NK-92 treated with Interleukin-12 subunit alpha and Interleukin-12 subunit beta, amount 100 ng/mL, for 24 hours (cell line): ENCODE measurements around the gene MCTP1.

Experiments used
- DNase-seq: peaks from one replicate; lab custom pipeline; 2025; lab: John Stamatoyannopoulos, UW

Gene MCTP1

GRCh38 chr5:94759022-94759421 is 525.9 kb downstream of the MCTP1 start:
- no peak for DNase-seq

GRCh38 chr5:94754824-94755223 is 530.1 kb downstream of the MCTP1 start:
- no peak for DNase-seq

GRCh38 chr5:94751460-94751859 is 533.4 kb downstream of the MCTP1 start:
- DNase-seq = no peak

DNA sequence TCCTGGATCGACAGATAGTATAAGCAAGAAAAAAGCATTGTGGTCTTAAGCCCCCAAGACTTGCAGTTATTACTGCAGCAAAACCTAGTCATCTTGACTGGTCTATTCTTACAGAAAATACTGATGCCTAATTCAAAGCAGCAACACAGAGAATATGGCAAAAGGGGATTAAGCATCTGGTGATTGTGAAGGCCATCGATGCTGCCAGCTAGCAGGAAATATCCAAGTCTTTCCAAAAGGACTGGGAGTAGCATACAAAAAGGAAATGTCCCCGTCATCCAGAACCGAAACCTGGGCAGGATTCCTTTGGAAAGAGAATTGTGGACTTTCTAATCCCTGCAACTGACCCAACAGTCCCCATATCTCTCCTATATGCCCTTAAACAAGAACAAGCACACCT is 534.2 kb downstream of the MCTP1 start:
- DNase-seq = no peak

DNA sequence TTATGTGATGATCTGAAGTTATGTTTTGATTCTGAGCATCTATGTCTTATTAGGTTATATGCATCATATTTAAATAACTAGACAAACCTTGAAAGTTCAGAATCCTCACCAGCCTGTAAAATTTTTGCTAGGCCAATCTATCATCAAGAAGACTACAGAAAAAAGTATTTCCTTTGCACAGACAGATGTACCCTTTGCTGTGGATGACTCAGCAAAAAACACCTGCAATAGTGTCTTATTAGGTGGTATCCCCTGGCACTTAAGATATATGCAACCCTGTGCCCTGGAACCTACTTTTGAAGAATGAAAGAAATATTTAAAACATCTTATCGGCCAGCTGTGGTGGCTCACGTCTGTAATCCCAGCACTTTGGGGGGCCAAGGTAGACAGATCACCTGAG is 535.9 kb downstream of the MCTP1 start:
- no peak for DNase-seq

DNA sequence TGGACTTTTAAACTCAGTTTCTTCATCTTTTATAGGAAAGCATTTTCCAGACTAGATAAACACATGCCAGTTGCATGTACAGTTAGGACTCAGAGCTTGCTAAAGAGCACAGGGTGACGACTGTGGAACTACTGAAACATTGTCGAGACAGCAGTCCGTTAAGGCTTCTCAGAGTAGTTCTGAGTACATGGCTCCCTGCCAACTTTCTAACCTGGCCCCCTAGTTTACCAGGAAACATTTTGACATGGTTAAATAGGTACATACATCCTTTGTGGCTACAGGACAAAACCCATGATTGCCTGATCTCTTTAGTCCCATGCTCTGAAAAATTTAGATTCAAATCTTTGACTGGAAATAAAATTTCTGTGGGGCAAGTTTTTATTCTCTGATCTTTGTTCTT is 536.7 kb downstream of the MCTP1 start:
- no peak for DNase-seq

DNA sequence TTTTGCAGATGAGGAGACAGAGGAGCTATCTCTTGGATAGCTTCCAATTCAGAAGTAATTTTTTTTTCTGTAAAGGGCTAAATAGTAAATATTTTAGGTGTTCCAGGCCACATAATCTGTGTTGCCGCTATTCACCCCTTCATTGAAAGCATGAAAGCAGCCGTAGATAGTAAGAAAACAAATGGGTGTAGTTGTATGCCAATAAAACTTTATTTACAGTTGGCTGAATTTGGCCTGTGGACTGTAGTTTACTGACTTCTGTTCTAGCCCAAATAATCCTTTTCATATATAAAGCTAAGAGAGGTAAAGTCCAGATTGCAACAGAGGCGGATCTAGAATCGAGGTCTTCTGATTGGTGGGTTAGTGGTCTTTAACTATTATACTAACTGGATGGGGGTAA is 537.5 kb downstream of the MCTP1 start:
- no peak for DNase-seq

GRCh38 chr5:94746731-94747124 is 538.2 kb downstream of the MCTP1 start:
- no peak for DNase-seq

DNA sequence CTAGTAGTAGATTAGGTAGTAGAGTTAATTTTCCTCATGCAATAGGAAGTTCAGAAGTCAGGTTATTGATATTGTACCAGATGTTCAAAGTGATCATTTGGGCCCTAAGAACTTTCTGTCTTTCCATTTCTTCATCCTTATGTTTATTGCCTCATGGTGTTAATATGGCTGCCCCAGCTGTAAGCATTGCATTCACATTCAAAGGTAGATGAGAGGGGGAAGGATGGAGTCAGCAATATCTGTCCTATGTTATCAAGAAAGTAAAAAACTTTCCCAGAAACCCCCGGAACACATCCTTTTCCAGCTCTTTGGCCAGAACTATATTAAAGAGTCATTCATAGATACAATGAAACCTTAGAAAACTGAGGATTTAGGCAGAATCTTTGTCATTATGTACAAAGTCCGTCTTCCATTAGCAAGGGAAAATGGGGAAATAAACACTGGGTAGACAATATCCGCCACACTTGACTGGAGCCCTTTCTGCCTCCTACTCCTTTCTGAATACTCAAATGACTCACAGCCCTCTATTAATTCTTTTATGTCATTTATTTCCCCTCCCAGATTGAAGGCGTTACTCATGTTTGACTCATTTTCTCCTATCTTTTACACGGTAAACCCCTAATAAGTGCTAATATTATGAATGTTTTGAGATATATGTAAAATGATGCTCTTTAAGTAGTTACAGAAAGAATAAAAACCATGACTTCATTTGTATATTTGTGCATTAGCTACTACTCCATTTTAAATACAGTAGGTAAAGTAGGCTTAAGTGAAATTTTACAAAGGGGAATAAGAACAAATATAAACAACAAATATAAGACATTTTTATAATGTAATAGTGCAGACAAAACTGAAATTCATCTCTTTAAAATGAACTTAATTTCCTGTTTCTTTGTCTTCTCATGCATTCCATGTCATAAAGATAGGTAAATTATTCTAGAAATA is 538.8 kb downstream of the MCTP1 start:
- no peak for DNase-seq

DNA sequence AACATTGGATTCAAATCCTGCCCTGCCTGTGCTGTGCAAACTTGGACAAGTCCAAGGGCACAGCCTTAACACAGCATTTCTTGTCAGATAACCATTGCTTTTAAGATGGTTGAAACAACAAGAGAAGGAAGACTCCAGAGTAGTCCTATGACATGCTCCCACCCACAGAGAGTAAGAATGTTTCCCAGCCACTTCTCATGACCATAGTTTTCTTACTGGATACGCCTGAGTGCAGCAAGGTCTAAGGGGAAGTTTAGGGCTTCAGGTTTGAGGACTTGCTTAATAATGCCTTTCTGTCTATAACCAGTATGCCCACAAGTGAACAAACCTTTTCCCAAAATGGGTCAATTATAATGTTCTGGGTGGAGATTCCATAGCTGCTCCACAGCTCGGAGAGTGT is 540.0 kb downstream of the MCTP1 start:
- no peak for DNase-seq

GRCh38 chr5:94742852-94743251 is 542.0 kb downstream of the MCTP1 start:
- no peak for DNase-seq

GRCh38 chr5:94740286-94740685 is 544.6 kb downstream of the MCTP1 start:
- DNase-seq = no peak

- no peak for DNase-seq
Observed at GRCh38 chr5:94736498-94736897, 548.4 kb downstream of the MCTP1 start.

DNA sequence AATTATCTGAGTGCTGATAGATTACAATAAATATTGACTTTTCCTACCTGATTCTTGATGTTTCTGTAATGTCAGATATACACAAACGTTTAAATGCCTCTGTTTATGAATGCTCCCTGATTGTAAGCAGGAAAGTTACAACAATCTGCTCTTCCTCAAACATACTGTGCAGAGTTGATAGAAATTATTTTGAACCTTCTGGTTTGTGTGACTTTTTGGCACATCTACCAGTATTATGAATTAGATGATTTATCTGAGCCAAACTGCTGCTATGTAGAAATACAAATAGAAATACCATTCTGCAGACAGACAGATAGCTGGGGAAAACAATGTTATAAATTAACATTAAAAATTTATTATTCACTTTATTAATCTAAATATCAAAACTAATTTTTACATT is 553.4 kb downstream of the MCTP1 start:
- DNase-seq = no peak

DNA sequence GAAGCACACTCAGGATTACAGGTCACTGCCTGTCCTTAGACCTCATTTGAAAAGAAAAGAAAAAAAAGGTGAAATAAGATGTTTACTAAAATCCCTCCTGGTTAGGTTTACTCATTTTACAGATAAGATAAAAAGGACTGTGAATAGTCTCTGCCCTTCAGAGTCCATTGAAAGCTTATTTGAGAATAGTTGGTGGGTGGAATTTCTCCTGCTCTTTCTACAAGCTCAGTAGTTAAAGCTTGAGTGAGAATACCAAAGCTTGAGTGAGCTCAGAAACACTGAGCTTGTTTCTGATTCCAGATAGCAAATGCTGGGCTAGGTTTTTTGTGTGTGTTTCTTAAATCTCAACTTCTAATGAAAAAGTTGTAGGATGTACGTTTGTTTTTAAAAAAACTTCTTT is 559.8 kb downstream of the MCTP1 start:
- no peak for DNase-seq

DNA sequence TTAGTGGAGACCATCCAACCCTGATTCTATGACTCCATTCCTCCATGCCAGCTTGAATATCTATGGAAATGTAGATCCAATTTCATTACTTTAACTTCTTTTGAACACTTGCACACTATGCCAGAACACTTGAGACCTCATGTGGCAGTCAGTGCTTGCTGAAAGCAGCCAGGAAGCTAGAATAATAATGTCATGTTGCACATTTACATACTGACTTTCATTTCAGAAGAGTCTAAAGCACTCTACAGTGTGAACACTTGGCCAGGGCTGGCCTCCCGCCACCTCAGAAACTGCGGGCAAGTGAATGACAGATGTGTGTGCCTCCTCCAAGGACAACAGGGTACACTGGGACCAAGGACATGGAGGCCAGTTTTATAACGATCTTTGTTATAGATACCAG is 569.1 kb downstream of the MCTP1 start:
- no peak for DNase-seq

GRCh38 chr5:94711785-94712184 is 573.1 kb downstream of the MCTP1 start:
- no peak for DNase-seq

DNA sequence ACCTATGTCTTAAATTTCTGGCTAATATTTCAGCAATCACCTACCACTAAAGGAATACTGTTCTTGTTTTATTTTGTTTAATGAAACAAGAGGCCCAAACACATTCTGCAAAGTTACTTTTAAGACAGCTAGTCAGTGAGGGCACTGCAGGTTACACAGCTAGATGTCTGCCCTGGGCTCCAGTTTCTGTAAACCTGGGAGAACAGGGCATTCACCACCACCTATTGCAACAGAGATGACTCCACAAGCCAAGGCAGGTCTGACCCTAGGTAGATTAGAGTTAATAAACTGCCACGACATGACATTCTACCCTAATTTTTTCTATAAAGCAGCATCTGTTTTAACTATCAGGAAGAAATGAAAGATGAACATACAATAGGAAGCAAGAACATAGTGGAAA is 575.6 kb downstream of the MCTP1 start:
- DNase-seq = no peak

- no peak for DNase-seq
Observed at GRCh38 chr5:94707359-94707758, 577.5 kb downstream of the MCTP1 start.

GRCh38 chr5:94705427-94705826 is 579.5 kb downstream of the MCTP1 start:
- no peak for DNase-seq

DNA sequence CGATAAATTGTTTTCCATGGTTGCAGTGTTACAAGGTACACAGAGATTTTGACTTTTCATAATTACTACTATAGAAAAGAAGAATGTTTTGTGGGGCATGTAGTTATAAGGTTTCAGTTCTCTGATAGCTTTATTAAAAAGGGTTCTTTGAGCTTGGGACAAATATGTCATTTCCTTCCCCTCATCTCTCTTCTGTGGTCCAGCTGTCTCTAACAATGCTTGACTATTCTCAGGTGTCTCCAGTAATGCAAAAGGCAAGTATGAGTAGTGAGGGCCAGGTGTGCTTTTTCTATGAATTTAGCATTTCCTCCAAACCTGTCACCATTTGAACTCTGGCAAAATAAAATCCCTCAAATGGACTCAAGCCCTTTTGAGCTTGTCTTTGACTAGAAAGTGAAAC is 582.2 kb downstream of the MCTP1 start:
- no peak for DNase-seq

GRCh38 chr5:94700592-94700991 is 584.3 kb downstream of the MCTP1 start:
- no peak for DNase-seq

DNA sequence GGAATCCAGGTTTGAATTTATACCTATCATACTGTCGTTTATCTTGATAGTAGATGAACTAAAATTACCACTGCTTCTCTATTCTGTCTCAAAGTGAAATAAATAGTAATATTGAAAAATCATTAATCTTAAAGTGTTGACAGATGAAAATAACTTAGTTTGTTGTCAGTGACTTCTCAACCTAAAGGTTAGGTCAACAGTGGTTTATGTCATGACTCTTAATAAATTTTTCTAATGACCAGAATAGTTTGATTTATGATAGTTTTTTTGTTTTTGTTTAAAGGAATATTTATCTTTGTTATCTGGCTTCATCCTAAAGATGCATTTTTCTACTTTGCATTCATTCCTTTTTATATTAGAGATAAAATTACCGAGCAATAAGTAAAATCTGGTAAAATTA is 585.3 kb downstream of the MCTP1 start:
- DNase-seq = no peak

DNA sequence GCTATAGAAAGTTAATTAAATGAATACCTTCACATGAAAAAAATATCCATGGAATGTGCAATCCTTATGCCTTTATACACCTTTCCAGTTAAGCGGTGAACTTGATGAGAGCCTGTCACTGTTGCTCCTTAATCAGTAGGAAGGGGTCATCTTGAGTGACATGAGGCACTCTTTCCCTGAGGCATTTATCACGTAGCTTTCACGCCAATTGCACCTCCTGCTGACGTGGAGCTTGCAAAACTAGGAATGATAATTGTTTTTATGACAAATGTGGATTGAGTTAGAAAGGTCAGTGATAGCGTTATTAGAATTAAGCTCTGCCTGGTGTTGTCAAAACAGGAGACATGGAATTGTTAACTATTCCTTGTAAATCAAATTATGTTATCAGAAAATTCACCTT is 586.7 kb downstream of the MCTP1 start:
- no peak for DNase-seq
